HG02885 (cell line): Measurements from ENCODE around the gene CDC42EP2.
A peak's percentile ranks its signal among the peaks of the same experiment; 100 is the strongest.

ENCODE experiments used
- ATAC-seq: cut with Tn5 transposase; IDR thresholded peaks from one replicate; pipeline ENCODE4 v1.9.1; 2021; ENCODE audit warnings: mild to moderate bottlenecking; ENCODE audit not compliant: unreplicated experiment, poor library complexity

CDC42EP2 gene

DNA sequence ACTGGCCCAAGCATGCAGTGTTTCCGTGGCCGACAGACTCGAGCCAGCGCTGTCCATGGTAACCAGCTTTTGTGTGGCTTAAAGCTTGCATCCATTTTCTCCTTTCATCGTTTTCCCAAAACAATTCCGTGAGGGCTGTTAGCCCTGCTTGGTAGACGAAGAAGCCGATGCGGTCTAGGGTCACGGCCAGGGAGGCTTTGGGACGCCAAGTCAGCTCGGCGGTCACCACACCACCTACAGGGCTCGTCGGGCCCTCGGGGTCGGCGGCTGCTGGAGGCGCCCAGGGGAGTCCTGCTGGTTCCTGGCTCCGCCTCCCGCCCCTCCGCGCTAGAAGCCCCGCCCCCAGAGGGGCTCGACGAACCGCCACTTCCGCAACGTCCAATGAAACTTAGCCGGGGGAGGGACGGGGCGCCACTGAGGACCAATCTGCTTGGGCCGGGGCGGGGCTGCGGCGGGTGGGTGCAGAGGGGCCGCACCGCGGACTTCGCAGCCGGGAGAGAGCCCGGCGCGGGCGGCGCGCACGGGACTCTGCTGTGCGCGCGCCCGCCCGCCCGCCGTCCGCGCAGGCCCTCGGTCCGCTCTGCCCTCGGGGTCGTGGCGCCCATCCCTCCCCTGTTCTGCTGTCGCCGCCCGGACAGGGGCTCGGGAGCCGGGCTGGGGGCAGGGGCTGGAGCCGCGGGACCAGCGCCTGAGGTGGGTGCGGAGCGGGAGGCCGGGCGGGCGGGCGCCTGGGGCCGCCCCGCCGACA is 39.8 kb downstream of the CDC42EP2 start, which contains the start of gene TIGD3:
Gene TIGD3, plus strand, starts transcription at position 487 of the 748 bp plus-strand sequence. CDS start 1,058 bp downstream, outside the sequence.
- peak; percentile 92 for ATAC-seq

DNA sequence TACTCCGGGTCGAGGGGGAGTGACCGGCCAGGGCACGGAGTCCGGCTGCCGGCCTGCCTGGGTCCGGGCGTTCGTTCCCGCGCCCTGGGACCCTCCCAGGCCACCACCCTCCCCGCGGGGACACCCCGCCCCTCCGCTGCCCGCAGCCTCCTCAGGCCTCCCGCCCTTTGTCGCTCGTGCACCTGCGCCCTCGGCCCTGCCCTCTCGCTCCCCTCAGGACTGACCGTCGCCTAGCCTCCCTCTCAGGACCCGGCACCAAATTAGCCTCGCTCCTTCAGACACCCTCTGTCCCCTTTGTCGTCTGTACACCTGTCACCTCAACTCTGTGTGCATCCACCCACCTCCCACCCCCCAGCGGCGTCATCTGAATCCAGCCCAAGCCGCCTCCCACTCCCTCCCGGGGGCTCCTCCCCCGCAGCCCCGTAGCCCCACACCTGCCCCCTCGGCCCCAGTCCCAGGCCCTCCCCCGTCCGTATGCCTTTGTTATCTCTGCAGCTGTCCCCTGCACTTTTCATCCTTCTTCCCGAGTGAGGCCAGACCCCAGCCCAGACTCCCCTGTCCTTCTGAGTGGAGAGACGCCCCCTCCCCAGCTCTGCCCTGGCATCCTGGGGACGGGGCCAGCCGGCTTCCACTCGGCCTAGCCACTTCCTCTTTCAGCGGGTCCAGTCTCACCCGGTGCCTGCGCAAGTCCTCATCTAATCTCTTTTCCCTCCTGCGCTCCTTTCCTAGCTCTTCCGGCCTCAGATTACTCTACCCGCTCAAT is 40.5 kb downstream of the CDC42EP2 start:
- peak; percentile 31 for ATAC-seq

DNA sequence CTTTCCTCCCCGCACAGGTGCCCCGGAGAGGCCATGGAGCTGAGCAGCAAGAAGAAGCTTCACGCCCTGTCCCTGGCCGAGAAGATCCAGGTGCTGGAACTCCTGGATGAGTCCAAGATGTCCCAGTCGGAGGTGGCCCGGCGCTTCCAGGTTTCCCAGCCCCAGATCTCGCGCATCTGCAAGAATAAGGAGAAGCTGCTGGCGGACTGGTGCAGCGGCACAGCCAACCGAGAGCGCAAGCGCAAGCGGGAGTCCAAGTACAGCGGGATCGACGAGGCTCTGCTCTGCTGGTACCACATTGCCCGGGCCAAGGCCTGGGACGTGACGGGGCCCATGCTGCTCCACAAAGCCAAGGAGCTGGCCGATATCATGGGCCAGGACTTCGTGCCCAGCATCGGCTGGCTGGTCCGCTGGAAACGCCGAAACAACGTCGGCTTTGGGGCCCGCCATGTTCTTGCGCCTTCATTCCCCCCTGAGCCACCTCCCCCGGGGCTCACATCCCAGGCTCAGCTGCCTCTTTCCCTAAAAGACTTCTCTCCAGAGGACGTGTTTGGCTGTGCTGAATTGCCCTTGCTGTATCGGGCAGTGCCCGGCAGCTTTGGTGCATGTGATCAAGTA is 41.2 kb downstream of the CDC42EP2 start:
- ATAC-seq, result no peak

DNA sequence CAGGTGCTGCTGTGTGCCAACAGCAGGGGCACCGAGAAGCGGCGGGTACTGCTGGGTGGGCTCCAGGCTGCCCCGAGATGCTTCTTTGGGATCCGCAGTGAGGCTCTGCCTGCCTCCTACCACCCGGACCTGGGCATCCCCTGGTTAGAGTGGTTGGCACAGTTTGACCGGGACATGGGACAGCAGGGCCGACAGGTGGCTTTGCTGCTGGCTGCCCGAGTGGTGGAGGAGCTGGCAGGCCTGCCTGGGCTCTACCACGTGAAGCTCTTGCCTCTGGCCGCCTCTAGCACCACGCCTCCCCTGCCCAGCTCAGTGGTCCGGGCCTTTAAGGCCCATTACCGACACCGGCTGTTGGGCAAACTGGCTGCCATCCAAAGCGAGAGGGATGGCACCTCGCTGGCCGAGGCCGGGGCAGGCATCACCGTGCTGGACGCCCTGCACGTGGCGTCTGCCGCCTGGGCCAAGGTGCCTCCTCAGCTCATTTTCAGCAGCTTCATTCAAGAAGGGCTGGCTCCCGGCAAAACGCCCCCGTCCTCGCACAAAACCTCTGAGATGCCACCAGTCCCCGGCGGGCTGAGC is 41.8 kb downstream of the CDC42EP2 start:
- ATAC-seq, result no peak

DNA sequence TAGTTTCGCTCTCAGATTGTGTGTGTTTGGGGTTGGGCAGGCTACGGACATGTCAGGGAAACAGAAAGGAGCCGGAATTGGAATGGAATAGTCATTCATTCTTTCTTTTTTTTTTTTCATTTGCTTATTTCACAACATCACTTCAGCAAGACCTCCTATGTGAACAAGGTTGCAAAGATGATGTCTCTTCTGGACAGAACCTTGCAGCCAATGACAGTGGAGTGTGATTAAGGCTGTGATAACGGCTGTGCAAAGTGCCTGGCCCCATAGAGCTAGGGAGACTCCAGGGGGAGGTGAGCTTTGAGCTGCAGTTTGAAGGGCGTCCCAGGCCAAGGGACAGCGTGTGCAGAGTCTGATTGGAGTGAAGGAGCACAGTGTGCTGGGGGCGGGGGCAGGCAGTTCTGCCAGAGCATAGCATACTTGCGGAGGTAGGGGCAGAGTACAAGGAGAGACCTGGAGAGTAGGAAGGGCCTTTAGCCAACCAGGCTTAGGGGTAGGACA is 43.2 kb downstream of the CDC42EP2 start:
- ATAC-seq, result no peak

DNA sequence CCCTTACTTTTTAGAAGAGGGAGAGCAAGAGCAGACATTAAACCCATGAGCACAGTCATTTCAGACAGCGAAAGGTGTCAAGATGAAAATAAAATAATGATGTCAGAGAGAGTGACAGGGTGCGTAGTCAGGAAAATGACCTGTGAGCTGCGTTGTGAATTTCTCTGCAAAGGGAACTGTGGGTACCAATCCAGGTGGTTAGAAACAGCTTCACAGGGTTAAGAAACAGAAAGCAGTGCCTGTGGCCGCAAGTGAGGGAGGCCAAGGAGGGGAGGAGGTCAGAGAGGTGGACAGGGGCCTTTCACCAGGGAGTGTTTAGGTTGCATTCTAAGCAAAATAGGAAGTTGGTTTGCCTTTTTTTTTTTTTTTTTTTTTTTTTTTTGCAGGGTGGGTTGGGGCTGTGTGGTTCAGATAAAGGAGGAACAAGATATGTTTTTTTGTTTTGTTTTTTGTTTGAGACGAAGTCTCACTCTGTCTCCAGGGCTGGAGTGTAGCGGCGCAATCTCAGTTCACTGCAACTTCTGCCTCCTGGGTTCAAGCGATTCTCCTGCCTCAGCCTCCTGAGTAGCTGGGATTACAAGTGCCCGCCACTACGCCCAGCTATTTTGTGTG is 47.8 kb downstream of the CDC42EP2 start:
- ATAC-seq, result peak; percentile 41

DNA sequence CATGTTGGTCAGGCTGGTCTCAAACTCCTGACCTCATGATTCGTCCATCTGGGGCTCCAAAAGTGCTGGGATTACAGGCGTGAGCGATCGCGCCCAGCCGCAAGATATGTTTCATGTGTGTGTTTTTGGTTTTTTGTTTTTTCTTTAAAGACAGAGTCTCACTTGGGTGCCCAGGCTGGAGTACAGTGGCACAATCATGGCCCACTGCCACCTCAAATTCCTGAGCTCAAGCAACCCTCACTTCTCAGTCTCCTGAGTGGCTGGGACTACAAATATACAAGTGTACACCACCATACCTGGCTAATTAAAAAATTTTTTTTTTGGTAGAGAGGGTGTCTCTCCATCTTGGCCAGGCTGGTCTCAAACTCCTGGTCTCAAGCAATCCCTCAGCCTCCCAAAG is 48.3 kb downstream of the CDC42EP2 start:
- ATAC-seq, result no peak

DNA sequence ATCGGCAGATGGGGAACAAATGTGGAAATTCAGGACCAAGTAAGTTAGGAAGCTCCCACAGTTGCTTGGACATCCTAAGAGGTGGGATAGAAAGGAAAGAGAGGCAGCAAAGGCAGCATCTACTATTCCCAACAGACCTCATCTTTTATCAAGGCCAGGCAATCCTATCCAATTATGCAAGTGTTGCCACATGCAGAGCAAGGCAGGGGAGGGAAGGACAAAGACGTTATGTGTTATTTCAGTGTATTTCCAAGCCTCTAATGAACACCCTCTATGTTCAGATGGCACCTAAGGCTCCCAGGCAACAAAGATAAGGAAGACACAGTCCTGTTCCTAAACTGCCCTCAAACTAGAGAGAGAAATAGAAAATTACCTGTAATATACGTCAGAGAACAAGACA is 49.1 kb downstream of the CDC42EP2 start:
- no peak for ATAC-seq

DNA sequence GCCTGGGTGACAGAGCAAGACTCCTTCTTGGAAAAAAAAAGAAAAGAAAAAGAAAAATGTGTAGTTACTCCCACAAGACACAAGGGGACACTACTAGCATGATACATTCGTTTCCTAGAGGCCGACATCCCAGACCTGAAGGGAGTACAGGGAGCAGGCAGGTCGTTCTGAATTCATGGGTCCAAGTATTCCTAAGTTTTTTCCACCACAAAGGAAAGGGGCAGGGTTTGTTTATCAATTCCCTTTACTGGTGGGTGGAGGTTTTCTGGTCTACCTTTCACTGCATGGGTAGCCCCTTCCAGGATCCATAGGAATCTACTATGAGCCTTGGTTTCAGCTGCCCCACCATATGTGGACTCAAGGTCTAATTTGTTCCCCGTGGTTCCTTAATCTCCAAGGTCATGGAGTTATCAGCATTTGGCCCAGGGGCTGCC is 51.7 kb downstream of the CDC42EP2 start:
- ATAC-seq, result no peak

DNA sequence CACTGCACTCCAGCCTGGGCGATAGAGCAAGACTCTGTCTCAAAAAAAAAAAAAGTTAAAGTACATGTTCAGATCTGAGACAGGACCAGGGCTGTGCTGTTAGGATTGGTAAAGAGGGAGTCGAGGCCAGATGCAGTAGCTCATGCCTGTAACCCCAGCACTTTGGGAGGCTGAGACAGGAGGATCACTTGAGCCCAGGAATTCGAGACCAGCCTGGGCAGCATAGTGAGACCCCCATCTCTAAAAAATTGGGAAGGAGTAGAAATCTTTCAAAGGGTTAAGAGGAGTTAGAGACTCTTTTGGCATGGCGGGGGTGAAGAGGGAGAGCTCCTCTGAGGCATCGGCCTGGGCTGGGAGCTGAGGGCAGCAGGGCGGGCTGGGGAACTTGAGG is 56.0 kb downstream of the CDC42EP2 start:
- ATAC-seq, result no peak
